GM19395 (cell line): ENCODE data around the gene ACAD10.
"Not testable (repeated sequence)": the region's sequence is repeated elsewhere in the genome, so short reads cannot be mapped to it uniquely, and the experiment has no call there.

ENCODE experiments used
- ATAC-seq: cut with Tn5 transposase; IDR thresholded peaks from one replicate; pipeline ENCODE4 v1.9.1; 2021; ENCODE audit warnings: mild to moderate bottlenecking, moderate library complexity; ENCODE audit not compliant: unreplicated experiment

Gene ACAD10

DNA sequence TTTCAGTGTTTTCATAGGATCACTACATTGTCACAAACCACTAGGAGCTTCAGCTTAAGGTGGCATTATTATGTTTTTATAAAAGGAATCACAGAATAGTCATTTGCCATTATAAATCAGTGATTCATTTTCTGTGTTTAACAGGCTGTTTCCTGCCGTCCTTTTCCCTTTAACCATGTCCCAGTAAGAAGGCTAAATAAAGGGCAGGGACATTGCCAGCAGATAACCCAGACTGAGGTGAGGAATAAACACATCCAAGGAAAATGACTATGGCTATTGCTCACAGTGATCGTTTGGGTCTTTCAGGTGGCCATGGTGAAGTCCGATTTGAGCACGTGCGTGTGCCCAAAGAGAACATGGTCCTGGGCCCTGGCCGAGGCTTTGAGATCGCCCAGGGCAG lies 63.0 kb downstream of the ACAD10 start:
- ATAC-seq: no peak

DNA sequence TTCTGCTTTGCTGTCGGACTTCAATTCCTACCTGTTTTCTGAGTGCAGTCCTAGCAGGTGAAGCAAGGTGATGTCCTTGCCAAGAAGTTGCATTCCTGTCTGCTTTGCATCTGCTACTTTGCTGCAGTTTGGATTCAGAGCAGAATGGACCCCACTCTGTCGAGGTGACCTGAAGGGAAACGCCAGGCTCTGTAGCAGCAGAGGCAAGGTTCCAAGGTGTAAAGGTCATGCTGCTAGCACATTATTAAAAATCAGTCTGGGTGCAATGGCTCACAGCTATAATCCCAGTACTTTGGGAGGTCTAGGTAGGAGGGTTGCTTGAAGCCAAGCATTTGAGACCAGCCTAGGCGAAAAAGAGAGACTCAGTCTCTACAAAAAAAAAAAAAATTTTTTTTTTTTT lies 63.5 kb downstream of the ACAD10 start:
- ATAC-seq: no peak

GRCh38 chr12:111753144-111753881 lies 67.5 kb downstream of the ACAD10 start:
- no peak for ATAC-seq

GRCh38 chr12:111754671-111755070 lies 68.8 kb downstream of the ACAD10 start:
- no peak for ATAC-seq

- ATAC-seq: no peak
These were observed 70.3 kb downstream of the ACAD10 start for GRCh38 chr12:111756196-111756595.

- no peak for ATAC-seq
These were observed 70.8 kb downstream of the ACAD10 start for GRCh38 chr12:111756681-111757080.

- no peak for ATAC-seq
These were observed 71.7 kb downstream of the ACAD10 start for GRCh38 chr12:111757361-111758119.

- ATAC-seq: no peak
These were observed 72.3 kb downstream of the ACAD10 start for GRCh38 chr12:111758120-111758561.

GRCh38 chr12:111759271-111759670 lies 73.4 kb downstream of the ACAD10 start:
- ATAC-seq: no peak

DNA sequence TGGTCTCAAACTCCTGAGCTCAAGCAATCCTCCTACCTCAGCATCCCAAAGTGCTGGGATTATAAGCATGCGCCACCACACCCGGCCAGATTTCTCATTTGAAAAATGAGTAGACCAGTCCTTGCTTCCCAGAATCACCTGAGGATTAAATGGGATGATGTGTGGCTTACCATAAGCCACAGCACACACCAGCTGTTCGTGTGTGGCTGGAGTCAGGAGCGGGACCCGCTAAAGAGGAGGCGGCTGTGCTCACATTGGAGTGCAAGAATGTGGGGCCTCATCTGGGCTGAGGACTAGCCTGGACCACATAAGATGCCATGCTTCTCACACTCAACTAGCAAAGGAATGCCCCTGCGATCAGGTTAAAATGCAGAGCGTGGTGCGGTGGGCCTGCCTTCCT lies 74.1 kb downstream of the ACAD10 start:
- no peak for ATAC-seq

- ATAC-seq: no peak
These were observed 75.2 kb downstream of the ACAD10 start for GRCh38 chr12:111761099-111761498.

GRCh38 chr12:111761706-111762105 lies 75.9 kb downstream of the ACAD10 start:
- ATAC-seq: no peak

DNA sequence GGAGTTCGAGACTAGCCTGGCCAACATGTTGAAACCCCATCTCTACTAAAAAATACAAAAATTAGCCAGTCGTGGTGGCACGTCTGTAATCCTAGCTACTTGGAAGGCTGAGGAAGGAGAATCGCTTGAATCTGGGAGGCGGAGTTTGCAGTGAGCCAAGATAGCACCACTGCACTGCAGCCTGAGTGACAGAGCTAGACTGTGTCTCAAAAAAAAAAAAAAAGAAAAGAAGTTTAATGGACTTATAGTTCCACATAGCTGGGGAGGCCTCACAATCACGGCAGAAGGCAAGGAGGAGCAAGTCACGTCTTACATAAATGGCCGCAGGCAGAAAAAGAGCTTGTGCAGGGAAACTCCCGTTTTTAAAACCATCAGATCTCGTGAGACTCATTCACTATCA lies 77.7 kb downstream of the ACAD10 start:
- ATAC-seq: not testable (repeated sequence)

- ATAC-seq: peak; percentile 54
These were observed 78.4 kb downstream of the ACAD10 start for GRCh38 chr12:111764120-111764821.

DNA sequence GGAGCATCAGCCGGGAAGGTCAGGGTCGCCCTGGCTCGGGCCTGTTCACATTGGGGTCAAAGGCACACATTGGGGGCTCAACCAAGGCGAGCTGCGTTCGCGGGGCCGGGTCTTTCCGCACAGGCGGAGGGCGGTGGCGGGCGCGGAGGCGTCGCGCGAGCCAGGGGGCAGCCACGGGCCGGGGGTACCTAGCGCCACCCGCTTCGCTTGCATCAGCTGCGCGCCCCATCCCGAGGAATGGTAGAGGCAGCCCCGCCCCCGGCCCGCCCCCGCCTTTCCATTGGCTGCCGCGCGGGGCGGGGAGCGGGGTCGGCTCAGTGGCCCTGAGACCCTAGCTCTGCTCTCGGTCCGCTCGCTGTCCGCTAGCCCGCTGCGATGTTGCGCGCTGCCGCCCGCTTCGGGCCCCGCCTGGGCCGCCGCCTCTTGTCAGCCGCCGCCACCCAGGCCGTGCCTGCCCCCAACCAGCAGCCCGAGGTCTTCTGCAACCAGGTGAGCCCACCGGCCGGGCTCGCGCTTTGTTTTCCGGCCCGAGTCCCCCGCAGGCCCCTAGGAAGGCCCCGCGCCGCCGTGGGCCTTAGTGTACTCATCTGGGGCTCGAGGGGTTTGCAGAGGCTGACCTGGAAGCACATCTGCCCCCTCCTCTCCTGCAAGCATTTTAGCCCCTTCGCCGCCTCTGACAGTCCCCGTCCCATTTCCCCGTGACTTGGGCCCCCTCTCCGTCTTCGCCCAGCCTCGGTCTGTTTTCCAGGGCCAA lies 80.9 kb downstream of the ACAD10 start, which contains the start of gene ALDH2:
Gene ALDH2, plus strand, starts transcription at position 326 of the 754 bp plus-strand sequence. Its CDS starts 50 bp downstream, at position 376.
- ATAC-seq: peak; percentile 45

GRCh38 chr12:111767362-111768158 lies 81.7 kb downstream of the ACAD10 start:
- no peak for ATAC-seq

DNA sequence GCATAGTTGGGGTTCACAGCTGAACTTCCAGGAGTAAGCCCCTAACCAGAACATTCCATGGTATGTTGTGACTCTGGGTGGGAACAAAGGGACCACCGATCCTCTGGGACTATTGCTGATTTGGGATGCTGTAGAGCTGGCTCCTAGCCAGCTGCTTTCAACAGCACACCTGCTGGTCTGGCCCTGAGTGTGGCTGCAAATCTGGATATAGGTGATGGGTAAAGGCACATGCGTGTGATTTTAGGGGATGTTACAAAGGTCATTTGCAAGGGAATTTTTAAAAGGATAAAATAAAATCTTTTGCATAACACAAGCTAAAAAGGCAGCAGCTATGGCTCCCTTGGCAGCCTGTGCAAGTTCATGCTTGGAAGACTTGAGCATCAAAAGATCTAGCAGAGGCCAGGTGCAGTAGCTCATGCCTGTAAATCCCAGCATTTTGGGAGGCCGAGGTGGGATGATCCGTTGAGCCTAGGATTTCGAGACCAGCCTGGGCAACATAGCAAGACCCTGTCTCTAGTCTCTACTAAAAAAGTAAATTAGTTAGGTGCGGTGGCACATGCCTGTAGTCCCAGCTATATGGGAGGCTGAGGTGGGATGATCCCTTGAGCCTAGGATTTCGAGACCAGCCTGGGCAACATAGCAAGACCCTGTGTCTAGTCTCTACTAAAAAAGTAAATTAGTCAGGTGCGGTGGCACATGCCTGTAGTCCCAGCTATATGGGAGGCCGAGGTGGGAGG lies 82.5 kb downstream of the ACAD10 start:
- ATAC-seq: no peak

DNA sequence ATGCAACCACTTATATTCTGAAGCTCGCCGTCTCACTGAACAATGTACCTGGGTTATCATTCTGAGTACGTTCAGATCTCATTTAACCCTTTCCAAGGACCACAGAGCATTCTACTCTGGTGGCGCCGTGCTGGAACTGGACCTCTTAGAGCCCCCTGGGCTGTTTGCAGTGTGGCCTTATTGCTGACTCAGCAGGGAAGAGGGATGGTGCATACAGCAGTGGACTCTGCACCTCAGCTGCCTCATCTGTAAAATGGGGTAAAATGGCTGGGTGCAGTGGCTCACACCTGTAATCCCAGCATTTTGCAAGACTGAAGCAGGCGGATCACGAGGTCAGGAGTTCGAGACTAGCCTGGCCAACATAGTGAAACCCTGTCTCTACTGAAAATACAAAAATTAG lies 83.7 kb downstream of the ACAD10 start:
- ATAC-seq: no peak

- no peak for ATAC-seq
These were observed 88.1 kb downstream of the ACAD10 start for GRCh38 chr12:111773801-111774551.
